K562 (cell line): Measurements from ENCODE around the gene URM1. TPM values are rescaled to one million over a fixed set of nuclear protein-coding genes. Genes with fewer than 3 reads are reported as not detected.

Source experiments
- ATAC-seq: fragments of 200-7000 bp; cut with Tn5 transposase; 3 replicates; pipeline ENCODE4 v1.9.1; 2020; ENCODE audit warnings: moderate library complexity
- BruUV-seq: library from RNA; stranded (reverse); fragments of 400-500 nt; replicated peaks from 2 replicates; lab custom pipeline; 2021; lab: Mats Ljungman, UMichigan
- CTCF ChIA-PET: fragments of 300-600 bp; formaldehyde crosslinking; extraction: SDS; loops from one replicate; lab custom pipeline; 2021; ENCODE audit warnings: low intra/inter-chr PET ratio; lab: Yijun Ruan, JAX
- POLR2A ChIA-PET: fragments of 300-600, 350-650 bp; sonication (Branson Sonifier 250); formaldehyde crosslinking; extraction: SDS; loops from one replicate; lab custom pipeline; 2021; ENCODE audit warnings: antibody characterized with exemption, inconsistent platforms; lab: Yijun Ruan, JAX
- DNase-seq, 4 experiments: peaks; one replicate each; pipeline versions ENCODE4 v3.0.0 to v3.0.0-alpha.2; 2011 to 2018; ENCODE audit warnings: low spot score in 3 of 4, mixed read lengths in 3 of 4; ENCODE audit errors: extremely low read depth in 1 of 4
- FAIRE-seq: peaks from 2 replicates; lab custom pipeline; 2011; peaks lifted over from hg19 to GRCh38; lab: Jason Lieb, UNC
- H2AFZ ChIP-seq: 2 replicates; pipeline ENCODE4 v1.6.0; 2011; ENCODE audit warnings: low read depth, low read length, control low read depth, inconsistent platforms
- H3K27ac ChIP-seq: fragments of 200-600 bp; 3 replicates; pipeline ENCODE4 v1.8.0; 2011; ENCODE audit warnings: low read depth, mild to moderate bottlenecking, control low read depth, inconsistent platforms, low read length, moderate library complexity, mixed read lengths; ENCODE audit errors: extremely low read depth
- H3K27me3 ChIP-seq, 2 experiments: fragments of 300-600 bp in 1 of 2; 2 replicates in 1 of 2; 3 replicates in 1 of 2; pipeline versions ENCODE4 v1.6.0 to v1.8.0; 2011; ENCODE audit warnings: inconsistent platforms in 2 of 2, low read length in 2 of 2, mild to moderate bottlenecking in 1 of 2, mixed read lengths in 1 of 2, moderate library complexity in 1 of 2; ENCODE audit not compliant: control insufficient read depth in 2 of 2, insufficient read depth in 2 of 2
- H3K36me3 ChIP-seq: fragments of 300-600 bp; 3 replicates; pipeline ENCODE4 v1.8.0; 2011; ENCODE audit warnings: mild to moderate bottlenecking, low read length, inconsistent platforms; ENCODE audit not compliant: control insufficient read depth, insufficient read depth
- H3K4me1 ChIP-seq, 2 experiments: fragments of 200-600 bp in 1 of 2; replicated peaks in 1 of 2; 2 replicates in 1 of 2; 3 replicates in 1 of 2; pipeline versions ENCODE4 v1.5.1 to v1.8.0; 2011; ENCODE audit warnings: inconsistent platforms in 2 of 2, low read length in 2 of 2, mild to moderate bottlenecking in 1 of 2, mixed read lengths in 1 of 2, moderate library complexity in 1 of 2; ENCODE audit not compliant: control insufficient read depth in 2 of 2, insufficient read depth in 2 of 2
- H3K4me2 ChIP-seq: 2 replicates; pipeline ENCODE4 v1.6.1; 2011; ENCODE audit warnings: low read length, control low read depth, inconsistent platforms, mixed read lengths; ENCODE audit not compliant: insufficient read depth
- H3K4me3 ChIP-seq: fragments of 200-600 bp; sonication (generic), shearing (Covaris generic); 2 replicates; pipeline ENCODE4 v1.5.1; 2016; ENCODE audit warnings: control low read depth, inconsistent platforms
- H3K79me2 ChIP-seq: fragments of 200-600 bp; 3 replicates; pipeline ENCODE4 v1.8.0; 2011; ENCODE audit warnings: low read length, inconsistent platforms; ENCODE audit not compliant: control insufficient read depth, insufficient read depth
- H3K9ac ChIP-seq, 2 experiments: 2 replicates each; pipeline versions ENCODE4 v1.6.0 to v1.6.1; 2011; ENCODE audit warnings: low read depth in 2 of 2, low read length in 2 of 2, control low read depth in 1 of 2, inconsistent platforms in 1 of 2, mild to moderate bottlenecking in 1 of 2, mixed read lengths in 1 of 2; ENCODE audit not compliant: insufficient read depth in 1 of 2
- H3K9me1 ChIP-seq: one replicate; pipeline ENCODE4 v1.6.0; 2011; ENCODE audit warnings: inconsistent platforms, mild to moderate bottlenecking, low read length, moderate library complexity; ENCODE audit not compliant: control insufficient read depth, insufficient read depth
- H3K9me3 ChIP-seq: replicated peaks from 2 replicates; pipeline ENCODE4 v1.5.1; 2011; ENCODE audit warnings: low read depth, low read length, inconsistent platforms; ENCODE audit not compliant: control insufficient read depth, insufficient read depth
- H4K20me1 ChIP-seq: replicated peaks from 2 replicates; pipeline ENCODE4 v1.6.1; 2011; ENCODE audit warnings: low read length, inconsistent platforms, mixed read lengths; ENCODE audit not compliant: control insufficient read depth, insufficient read depth
- JUNB ChIP-seq: fragments of 450-650 bp; formaldehyde crosslinking; conservative IDR thresholded peaks from 2 replicates; pipeline ENCODE4 v1.4.0; 2020; ENCODE audit warnings: mild to moderate bottlenecking
- SP2 ChIP-seq: IDR thresholded peaks from 2 replicates; pipeline ENCODE4 v1.6.1; 2011; ENCODE audit warnings: mild to moderate bottlenecking, low read depth, low read length, moderate library complexity; ENCODE audit not compliant: poor library complexity, severe bottlenecking; ENCODE audit errors: extremely low read depth
- WGBS: fragments of 100-300 bp; shearing (Covaris generic); methylation state at CpG from one replicate; pipeline ENCODE4 v1.1.6; 2016; ENCODE audit warnings: low coverage, mixed read lengths; ENCODE audit not compliant: insufficient coverage; ENCODE audit errors: missing lambda C conversion rate; 5-methylcytosine and 5-hydroxymethylcytosine counted together
- in situ Hi-C: fragments of 300-500 bp; cut with MboI; formaldehyde crosslinking; loops from 4 replicates; pipeline ENCODE4 v1.15.0; 2018; ENCODE audit warnings: inconsistent platforms, mixed read lengths
- intact Hi-C: fragments of 100-400 bp; cut with micrococcal nuclease; formaldehyde crosslinking; loops from 2 replicates; pipeline ENCODE4 v1.14.2; 2022
- polyA plus RNA-seq, 8 experiments: library from polyadenylated mRNA; depleted of rRNA in 4 of 8; stranded (reverse) in 5 of 8; unstranded in 3 of 8; fragments of >200 nt; fragmentation: Nextera tagmentation in 2 of 8; fragmentation: Illumina TruSeq in 1 of 8; extraction: Ambion mirVana in 2 of 8; extraction: Trizol in 1 of 8; gene quantifications; 2 replicates each; pipeline versions ENCODE4 v1.2.1 to v1.2.3, GENCODE V29; 2011 to 2014; ENCODE audit warnings: inconsistent platforms in 1 of 8, missing spikeins in 1 of 8
- total RNA-seq, 7 experiments: library from RNA; depleted of rRNA in 6 of 7; stranded (reverse); fragments of >200 nt in 6 of 7; fragmentation: Illumina TruSeq in 2 of 7; extraction: Trizol in 2 of 7; gene quantifications; 2 replicates each; pipeline versions ENCODE4 v1.2.1 to v1.2.3, GENCODE V29; 2011 to 2021; ENCODE audit warnings: low replicate concordance in 1 of 7
- TF ChIP-seq, protein P1 (sequence below): fragments of 250-450 bp; sonication (Bioruptor Pico); IDR thresholded peaks from 2 replicates; pipeline ENCODE4 v1.5.0; 2020; ENCODE audit warnings: mild to moderate bottlenecking, borderline replicate concordance

URM1 gene
- total and polyA plus RNA-seq, 9 of the 15 experiments (the other 6 are each of a cell fraction or from before 2014, with no cell fraction given) = 10.1 to 88.9 (median 53.3) TPM

DNA sequence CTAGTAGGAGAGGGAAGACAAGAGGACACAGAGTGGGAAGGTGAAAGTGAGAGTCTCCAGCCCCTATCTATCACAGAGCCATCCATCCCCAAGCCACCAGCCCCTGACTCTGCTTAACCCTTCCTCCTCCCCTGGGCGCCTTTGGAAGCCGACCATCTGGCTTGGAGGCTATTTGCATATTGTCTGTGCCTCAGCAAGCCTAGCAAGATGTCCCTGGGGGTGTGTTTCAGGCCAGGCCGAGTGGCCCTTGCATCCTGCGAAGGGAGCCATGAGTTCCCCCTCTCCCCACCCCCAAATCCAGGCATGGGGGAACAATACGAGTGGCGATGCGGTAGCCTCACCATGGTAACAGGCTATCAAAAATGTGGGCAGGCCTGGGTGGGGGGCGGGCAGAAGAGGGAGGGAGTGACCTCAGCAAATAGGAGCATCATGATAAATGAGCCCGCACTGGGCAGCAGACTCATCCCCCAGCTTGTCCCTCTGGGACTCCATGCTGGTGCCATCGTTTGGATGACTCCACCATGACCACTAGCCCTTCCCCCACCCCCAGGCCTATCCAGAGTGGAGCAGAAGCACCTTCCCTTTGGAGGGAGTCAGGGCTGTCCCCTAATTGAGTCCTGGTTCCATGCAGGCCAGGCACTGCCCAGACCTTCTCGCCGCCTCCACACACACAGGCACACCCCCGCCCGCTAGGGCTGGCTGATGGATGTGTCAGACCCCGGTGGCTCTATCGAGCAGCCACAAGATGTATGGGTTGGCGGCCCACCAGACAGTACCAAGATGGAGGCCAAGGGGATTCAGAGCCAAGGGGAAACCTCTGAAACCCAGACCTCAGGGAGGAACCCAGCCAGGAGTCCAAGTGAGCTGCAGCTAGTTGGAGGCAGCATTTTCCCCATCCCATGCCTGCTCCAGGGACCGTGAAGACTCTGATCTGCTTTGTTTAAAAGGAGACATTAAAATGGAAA is 14.6 kb downstream of the URM1 start:
- H3K9ac ChIP-seq = 0 out of 4 replicates have a peak overlapping the region, but pooled peaks of 1 of the 2 experiments have one; percentile 31
- in situ Hi-C loops (no loop called here), intact Hi-C loops (no loop called here)
- H3K9me3 ChIP-seq = no peaks in the 10 kb centered on the region
- FAIRE-seq = no peak
- TF ChIP-seq JUNB (CRISPR knock-in tag) (no peak), SP2 (no peak)
- TF ChIP-seq, protein P1, sequence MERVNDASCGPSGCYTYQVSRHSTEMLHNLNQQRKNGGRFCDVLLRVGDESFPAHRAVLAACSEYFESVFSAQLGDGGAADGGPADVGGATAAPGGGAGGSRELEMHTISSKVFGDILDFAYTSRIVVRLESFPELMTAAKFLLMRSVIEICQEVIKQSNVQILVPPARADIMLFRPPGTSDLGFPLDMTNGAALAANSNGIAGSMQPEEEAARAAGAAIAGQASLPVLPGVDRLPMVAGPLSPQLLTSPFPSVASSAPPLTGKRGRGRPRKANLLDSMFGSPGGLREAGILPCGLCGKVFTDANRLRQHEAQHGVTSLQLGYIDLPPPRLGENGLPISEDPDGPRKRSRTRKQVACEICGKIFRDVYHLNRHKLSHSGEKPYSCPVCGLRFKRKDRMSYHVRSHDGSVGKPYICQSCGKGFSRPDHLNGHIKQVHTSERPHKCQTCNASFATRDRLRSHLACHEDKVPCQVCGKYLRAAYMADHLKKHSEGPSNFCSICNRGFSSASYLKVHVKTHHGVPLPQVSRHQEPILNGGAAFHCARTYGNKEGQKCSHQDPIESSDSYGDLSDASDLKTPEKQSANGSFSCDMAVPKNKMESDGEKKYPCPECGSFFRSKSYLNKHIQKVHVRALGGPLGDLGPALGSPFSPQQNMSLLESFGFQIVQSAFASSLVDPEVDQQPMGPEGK = no peak
- peaks cover 5% of the 10 kb centered on the region for H3K9me1 ChIP-seq
- H3K4me2 ChIP-seq = no peak overlapping the region
- BruUV-seq = no TSS peak
- H4K20me1 ChIP-seq = no peaks in the 10 kb centered on the region
- H3K36me3 ChIP-seq = peaks cover 87% of the 10 kb centered on the region; the same call in 2 of the 3 replicates
- no peaks in the 10 kb centered on the region for H3K4me1 ChIP-seq
- ChIA-PET CTCF (no interaction called here), POLR2A (interaction anchor here (0.6 to 2.6 kb wide), 5 partner anchors 14 to 307 kb away, joined by 3 to 9 read pairs (median 3); partner anchors contain the start of gene URM1)
- no peaks in the 10 kb centered on the region for H3K79me2 ChIP-seq
- WGBS = 67% methylated on average over 15 of the region's 18 CpGs
- ATAC-seq = no peak
- H3K4me3 ChIP-seq = no peak overlapping the region
- no peak overlapping the region for H2AFZ ChIP-seq
- H3K27ac ChIP-seq = no peak overlapping the region
- no peaks in the 10 kb centered on the region for H3K27me3 ChIP-seq
- no peak for DNase-seq
